GM19099 (cell line): Measurements from ENCODE around the gene ARHGAP8.

Source experiments
- POLR2A ChIP-seq: IDR thresholded peaks from 3 replicates; pipeline ENCODE4 v1.6.1; 2011; ENCODE audit warnings: low read depth; ENCODE audit not compliant: insufficient read length; ENCODE audit errors: extremely low read depth

Gene ARHGAP8

DNA sequence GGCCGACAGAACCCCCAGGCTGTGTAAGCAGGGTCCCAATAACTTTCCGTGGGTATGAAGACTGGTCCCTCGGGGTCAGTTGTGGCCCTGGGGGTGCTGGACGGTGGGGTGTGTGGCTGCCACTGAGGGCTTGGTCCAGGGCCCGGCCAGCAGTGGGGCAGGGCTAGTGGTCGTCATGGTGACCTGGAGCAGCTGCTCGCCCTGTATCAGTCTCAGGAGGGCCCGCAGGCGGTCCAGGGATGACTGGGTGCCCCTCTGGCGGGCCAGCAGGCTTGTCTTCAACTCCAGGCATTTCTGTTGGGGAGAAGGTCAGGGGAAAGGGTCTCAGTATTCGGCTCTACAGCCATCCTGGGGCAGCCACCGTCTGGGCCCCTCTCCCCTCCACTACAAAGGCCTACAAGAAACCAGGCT, 130.6 kb downstream of the ARHGAP8 start:
- no peak for TF ChIP-seq POLR2A

- TF ChIP-seq POLR2A = no peak
Observed at GRCh38 chr22:44884562-44884961, 132.2 kb downstream of the ARHGAP8 start.

- no peak for TF ChIP-seq POLR2A
Observed at GRCh38 chr22:44884968-44885805, 132.8 kb downstream of the ARHGAP8 start.

- TF ChIP-seq POLR2A = no peak
Observed at GRCh38 chr22:44885806-44886360, 133.5 kb downstream of the ARHGAP8 start.

GRCh38 chr22:44887941-44888366, 135.6 kb downstream of the ARHGAP8 start:
- TF ChIP-seq POLR2A = no peak

DNA sequence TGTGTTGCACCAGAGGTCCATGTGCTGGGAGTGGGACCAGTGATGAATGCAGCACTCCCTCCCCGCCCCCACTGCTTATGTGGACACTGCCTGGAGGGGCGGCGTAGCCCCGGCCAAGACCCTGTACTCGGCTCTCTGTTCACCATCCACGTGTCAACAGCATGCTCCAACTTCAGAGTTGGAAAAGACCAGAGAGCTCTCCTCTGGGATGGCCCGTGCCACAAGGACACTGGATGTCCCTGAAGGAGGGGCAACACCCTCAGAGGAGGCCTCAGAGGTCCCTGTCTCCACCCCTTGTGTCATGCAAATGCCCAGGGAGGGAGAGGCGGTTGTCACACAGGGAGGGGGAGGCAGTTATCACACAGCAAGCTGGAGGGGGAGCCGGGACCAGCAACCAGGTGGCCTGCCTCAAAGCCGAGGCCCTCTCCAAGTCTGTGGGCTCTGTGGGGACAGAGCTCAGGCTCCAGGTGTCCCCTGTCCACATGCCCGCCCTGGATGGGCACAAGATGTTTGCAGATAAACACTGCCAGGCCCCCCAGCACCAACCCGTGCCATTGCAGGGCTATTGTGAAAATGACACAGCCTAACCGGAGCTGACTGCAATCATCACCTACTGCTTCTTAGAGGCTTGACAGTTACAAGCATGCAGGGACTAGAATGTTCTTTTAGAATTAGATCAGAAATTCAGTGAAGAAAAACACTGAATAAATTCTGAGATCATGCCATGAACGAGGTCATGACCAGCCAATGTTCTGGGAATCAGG, 136.3 kb downstream of the ARHGAP8 start:
- no peak for TF ChIP-seq POLR2A

DNA sequence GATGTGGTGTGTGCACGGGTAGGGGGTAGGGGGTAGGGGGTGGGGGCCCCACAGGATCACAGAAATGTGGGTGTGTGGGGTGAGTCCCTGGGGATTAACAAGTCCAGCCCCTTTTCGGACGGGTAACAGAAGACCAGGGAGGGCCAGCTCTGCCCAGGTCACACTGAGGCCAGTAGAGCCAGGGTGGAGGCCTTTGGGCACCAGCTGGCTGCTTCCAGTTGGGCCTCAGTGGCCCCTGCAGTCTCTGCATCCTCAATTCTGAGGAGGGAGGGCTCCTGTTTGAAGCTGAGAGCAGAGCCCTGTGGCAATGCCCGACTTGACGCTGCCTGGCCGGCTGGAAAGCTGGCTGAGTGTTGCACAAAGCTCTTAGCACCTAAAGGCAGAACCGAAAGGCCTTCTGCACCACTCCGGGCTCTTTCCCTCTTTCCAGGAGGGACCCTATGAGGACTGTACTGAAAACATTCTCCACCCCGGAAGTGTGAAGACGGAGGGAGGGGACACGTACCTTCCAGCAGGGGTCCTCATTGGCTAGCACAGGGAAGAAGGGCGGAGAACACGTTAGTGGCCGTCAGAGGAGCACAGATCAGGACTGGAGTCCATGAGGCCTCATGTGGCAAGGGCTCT, 137.0 kb downstream of the ARHGAP8 start:
- no peak for TF ChIP-seq POLR2A

- no peak for TF ChIP-seq POLR2A
Observed at GRCh38 chr22:44890416-44891292, 138.3 kb downstream of the ARHGAP8 start.

GRCh38 chr22:44891293-44891747, 138.9 kb downstream of the ARHGAP8 start:
- TF ChIP-seq POLR2A = no peak

DNA sequence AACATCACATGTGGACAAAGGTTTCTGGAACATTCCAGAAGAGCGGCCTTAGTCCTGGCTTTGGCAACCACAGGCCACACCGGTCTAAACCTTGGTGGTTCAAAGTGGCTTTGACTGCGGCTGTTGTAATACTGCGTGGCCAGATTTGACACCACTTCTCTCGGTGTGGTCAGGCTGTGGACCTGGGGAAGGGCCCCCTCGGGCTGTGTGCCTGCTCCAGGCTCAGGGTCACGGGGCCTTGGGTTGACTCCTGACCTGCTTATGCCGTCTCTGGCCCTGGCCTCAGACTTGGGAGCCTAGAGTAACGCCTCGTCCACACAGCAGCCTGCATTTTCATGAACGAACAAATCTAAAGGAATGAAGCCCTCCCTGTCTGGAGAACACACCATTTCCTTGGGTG, 139.4 kb downstream of the ARHGAP8 start:
- no peak for TF ChIP-seq POLR2A

- no peak for TF ChIP-seq POLR2A
Observed at GRCh38 chr22:44892243-44892642, 139.9 kb downstream of the ARHGAP8 start.

GRCh38 chr22:44892803-44893730, 140.7 kb downstream of the ARHGAP8 start:
- no peak for TF ChIP-seq POLR2A

DNA sequence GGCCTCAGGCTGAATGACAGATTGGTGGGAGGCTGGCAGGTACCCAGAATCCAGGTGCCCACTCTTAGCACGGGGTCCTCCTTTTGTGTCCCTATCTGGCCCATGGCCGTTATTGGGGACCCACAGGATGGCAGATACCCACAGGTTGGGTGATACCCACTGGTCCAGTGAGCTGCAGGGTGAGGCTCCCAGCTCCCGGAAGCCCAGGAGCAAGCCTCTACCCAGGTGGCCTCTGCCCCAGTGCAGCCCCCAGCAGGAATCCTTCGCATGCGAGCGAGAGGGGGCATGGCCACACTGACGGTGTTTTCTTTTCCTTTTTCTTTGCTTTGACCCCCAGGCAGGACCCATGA, 141.3 kb downstream of the ARHGAP8 start:
- no peak for TF ChIP-seq POLR2A

- no peak for TF ChIP-seq POLR2A
Observed at GRCh38 chr22:44894321-44894720, 141.9 kb downstream of the ARHGAP8 start.

GRCh38 chr22:44894782-44895181, 142.4 kb downstream of the ARHGAP8 start:
- no peak for TF ChIP-seq POLR2A
